Large intestine (tissue), 3 donors: Measurements from ENCODE around the gene SNX5. TPM values are rescaled to one million over a fixed set of nuclear protein-coding genes. Genes with fewer than 3 reads are reported as not detected.

ENCODE experiments used
- DNase-seq, 2 donors: peaks; one replicate each; pipeline versions ENCODE4 v3.0.0 to v3.0.0-alpha.2; 2013
- H3K27ac ChIP-seq: one replicate; pipeline ENCODE4 v1.5.1; 2013; ENCODE audit warnings: low read length
- H3K27me3 ChIP-seq: 2 replicates; pipeline ENCODE4 v1.6.1; 2013; ENCODE audit warnings: low read length; ENCODE audit not compliant: control insufficient read depth, insufficient read depth
- H3K36me3 ChIP-seq: 2 replicates; pipeline ENCODE4 v1.6.1; 2013; ENCODE audit warnings: low read length; ENCODE audit not compliant: control insufficient read depth, insufficient read depth
- H3K4me1 ChIP-seq: one replicate; pipeline ENCODE4 v1.6.1; 2013; ENCODE audit warnings: low read length; ENCODE audit not compliant: control insufficient read depth, insufficient read depth
- H3K4me3 ChIP-seq: one replicate; pipeline ENCODE4 v1.5.1; 2013; ENCODE audit warnings: low read length
- H3K9me3 ChIP-seq: one replicate; pipeline ENCODE4 v1.6.1; 2013; ENCODE audit warnings: mild to moderate bottlenecking, low read depth, low read length, moderate library complexity; ENCODE audit not compliant: control insufficient read depth
- WGBS: methylation state at CpG from one replicate; pipeline ENCODE4 v1.1.5; 2013; ENCODE audit warnings: low lambda C conversion rate; ENCODE audit not compliant: insufficient coverage; 5-methylcytosine and 5-hydroxymethylcytosine counted together
- polyA plus RNA-seq: library from polyadenylated mRNA; unstranded; fragments of 120-200 nt; gene quantifications from one replicate; pipeline ENCODE4 v1.2.1, GENCODE V29; 2013

Gene SNX5
- polyA plus RNA-seq, 1 donor, result 197 TPM

- Histone ChIP-seq H3K9me3 (no peaks in the 10 kb centered on the region), H3K27me3 (no peaks in the 10 kb centered on the region), H3K36me3 (peaks cover 80% of the 10 kb centered on the region), H3K4me3 (no peak overlapping the region), H3K4me1 (peaks cover 27% of the 10 kb centered on the region), H3K27ac (no peak overlapping the region)
- no peak for DNase-seq
- no CpG with 5 or more reads among the region's 8 CpGs for WGBS
Observed at GRCh38 chr20:17952692-17953684, 15.6 kb downstream of the SNX5 start.

- Histone ChIP-seq H3K27ac (peak overlapping the region; percentile 21), H3K9me3 (no peaks in the 10 kb centered on the region), H3K4me1 (peaks cover 13% of the 10 kb centered on the region), H3K4me3 (no peak overlapping the region), H3K36me3 (peaks cover 90% of the 10 kb centered on the region), H3K27me3 (no peaks in the 10 kb centered on the region)
- 69% methylated on average over 2 of the region's 2 CpGs for WGBS
- no peak for DNase-seq
Observed at GRCh38 chr20:17951323-17951722, 17.3 kb downstream of the SNX5 start.

GRCh38 chr20:17950670-17951069, 17.9 kb downstream of the SNX5 start:
- Histone ChIP-seq H3K27me3 (no peaks in the 10 kb centered on the region), H3K36me3 (peaks cover 90% of the 10 kb centered on the region), H3K27ac (no peak overlapping the region), H3K9me3 (no peaks in the 10 kb centered on the region), H3K4me1 (peaks cover 7% of the 10 kb centered on the region), H3K4me3 (no peak overlapping the region)
- DNase-seq, result no peak
- no CpG with 5 or more reads among the region's 6 CpGs for WGBS

GRCh38 chr20:17949899-17950298, 18.7 kb downstream of the SNX5 start:
- no CpG with 5 or more reads among the region's 4 CpGs for WGBS
- DNase-seq, result no peak
- H3K36me3 ChIP-seq, result peaks cover 90% of the 10 kb centered on the region

GRCh38 chr20:17948442-17948841, 20.2 kb downstream of the SNX5 start:
- DNase-seq, result no peak
- H3K4me1 ChIP-seq, result no peaks in the 10 kb centered on the region
- H3K27me3 ChIP-seq, result no peaks in the 10 kb centered on the region
- no peaks in the 10 kb centered on the region for H3K9me3 ChIP-seq
- H3K27ac ChIP-seq, result no peak overlapping the region
- WGBS, result no CpG with 5 or more reads among the region's 2 CpGs
- peaks cover 84% of the 10 kb centered on the region for H3K36me3 ChIP-seq
- H3K4me3 ChIP-seq, result no peak overlapping the region

More at GRCh38 chr20:17949899-17950298, 18.7 kb downstream of the SNX5 start:
- H3K27me3 ChIP-seq, result no peaks in the 10 kb centered on the region
- H3K27ac ChIP-seq, result no peak overlapping the region
- no peak overlapping the region for H3K4me3 ChIP-seq
- peaks cover 5% of the 10 kb centered on the region for H3K4me1 ChIP-seq
- H3K9me3 ChIP-seq, result no peaks in the 10 kb centered on the region

- Histone ChIP-seq H3K4me3 (no peak overlapping the region), H3K4me1 (no peaks in the 10 kb centered on the region), H3K36me3 (peaks cover 84% of the 10 kb centered on the region), H3K27me3 (no peaks in the 10 kb centered on the region), H3K9me3 (no peaks in the 10 kb centered on the region), H3K27ac (no peak overlapping the region)
- WGBS, result 88% methylated on average over 1 of the region's 5 CpGs
- DNase-seq, result no peak
Observed at GRCh38 chr20:17947474-17947815, 21.1 kb downstream of the SNX5 start.

- Histone ChIP-seq H3K4me1 (no peaks in the 10 kb centered on the region), H3K4me3 (no peak overlapping the region), H3K27me3 (no peaks in the 10 kb centered on the region), H3K36me3 (peaks cover 87% of the 10 kb centered on the region), H3K9me3 (no peaks in the 10 kb centered on the region), H3K27ac (no peak overlapping the region)
- 70% methylated on average over 2 of the region's 6 CpGs for WGBS
- no peak for DNase-seq
Observed at GRCh38 chr20:17946572-17947473, 21.8 kb downstream of the SNX5 start.

GRCh38 chr20:17946040-17946439, 22.6 kb downstream of the SNX5 start:
- Histone ChIP-seq H3K27ac (no peak overlapping the region), H3K9me3 (no peaks in the 10 kb centered on the region), H3K4me3 (no peak overlapping the region), H3K4me1 (no peaks in the 10 kb centered on the region), H3K36me3 (peaks cover 87% of the 10 kb centered on the region), H3K27me3 (no peaks in the 10 kb centered on the region)
- no CpG with 5 or more reads among the region's 5 CpGs for whole genome bisulfite sequencing
- no peak for DNase-seq

GRCh38 chr20:17944854-17945474, 23.6 kb downstream of the SNX5 start:
- WGBS, result 83% methylated on average over 1 of the region's 4 CpGs
- Histone ChIP-seq H3K27me3 (no peaks in the 10 kb centered on the region), H3K36me3 (peaks cover 88% of the 10 kb centered on the region), H3K4me1 (no peaks in the 10 kb centered on the region), H3K9me3 (no peaks in the 10 kb centered on the region), H3K4me3 (no peak overlapping the region), H3K27ac (no peak overlapping the region)
- DNase-seq, result no peak

- no peaks in the 10 kb centered on the region for H3K27me3 ChIP-seq
- H3K27ac ChIP-seq, result no peak overlapping the region
- H3K36me3 ChIP-seq, result peaks cover 72% of the 10 kb centered on the region
- H3K4me1 ChIP-seq, result peaks cover 9% of the 10 kb centered on the region
- 50% methylated on average over 2 of the region's 3 CpGs for WGBS
- H3K4me3 ChIP-seq, result no peak overlapping the region
- no peaks in the 10 kb centered on the region for H3K9me3 ChIP-seq
- DNase-seq, result no peak
Observed at GRCh38 chr20:17943343-17943742, 25.3 kb downstream of the SNX5 start.
